Immature natural killer cell (primary cell): ENCODE measurements around the gene AKR1D1. TPM values are rescaled to one million over a fixed set of nuclear protein-coding genes. Genes with fewer than 3 reads are reported as not detected.
"Not testable (repeated sequence)": the region's sequence is repeated elsewhere in the genome, so short reads cannot be mapped to it uniquely, and the experiment has no call there.

Source experiments
- DNase-seq, 3 donors: peaks; one replicate each; pipeline ENCODE4 v3.0.0; 2022; ENCODE audit warnings: mixed read lengths in 1 of 3
- H3K27ac Mint-ChIP-seq, 6 donors: one replicate each; pipeline ENCODE4 v1.8.0; 2020; ENCODE audit warnings: mixed read lengths in 6 of 6, mild to moderate bottlenecking in 5 of 6, inconsistent platforms in 4 of 6, moderate library complexity in 3 of 6
- H3K27me3 Mint-ChIP-seq, 3 donors: one replicate each; pipeline ENCODE4 v1.8.0; 2020 to 2021; ENCODE audit warnings: low read depth in 3 of 3, mild to moderate bottlenecking in 3 of 3, mixed read lengths in 3 of 3, moderate library complexity in 3 of 3, inconsistent platforms in 1 of 3
- H3K36me3 Mint-ChIP-seq, 3 donors: one replicate each; pipeline ENCODE4 v1.8.0; 2020; ENCODE audit warnings: mixed read lengths in 3 of 3, inconsistent platforms in 2 of 3, mild to moderate bottlenecking in 2 of 3
- H3K4me1 Mint-ChIP-seq, 2 donors: one replicate each; pipeline ENCODE4 v1.8.0; 2020; ENCODE audit warnings: inconsistent platforms in 2 of 2, mild to moderate bottlenecking in 2 of 2, mixed read lengths in 2 of 2, moderate library complexity in 1 of 2
- H3K4me3 Mint-ChIP-seq, 5 donors: one replicate each; pipeline ENCODE4 v1.8.0; 2020; ENCODE audit warnings: mild to moderate bottlenecking in 5 of 5, mixed read lengths in 5 of 5, inconsistent platforms in 3 of 5, moderate library complexity in 3 of 5
- H3K9me3 Mint-ChIP-seq, 6 donors: one replicate each; pipeline ENCODE4 v1.8.0; 2020; ENCODE audit warnings: mild to moderate bottlenecking in 6 of 6, mixed read lengths in 6 of 6, inconsistent platforms in 4 of 6, moderate library complexity in 3 of 6
- polyA plus RNA-seq, 3 donors: library from polyadenylated mRNA; unstranded; fragments of 300-500 nt; fragmentation: Illumina TruSeq; gene quantifications; one replicate each; pipeline ENCODE4 v1.2.3, GENCODE V29; 2021

The AKR1D1 gene
- polyA plus RNA-seq, 3 donors from 2014 or later = not detected

DNA sequence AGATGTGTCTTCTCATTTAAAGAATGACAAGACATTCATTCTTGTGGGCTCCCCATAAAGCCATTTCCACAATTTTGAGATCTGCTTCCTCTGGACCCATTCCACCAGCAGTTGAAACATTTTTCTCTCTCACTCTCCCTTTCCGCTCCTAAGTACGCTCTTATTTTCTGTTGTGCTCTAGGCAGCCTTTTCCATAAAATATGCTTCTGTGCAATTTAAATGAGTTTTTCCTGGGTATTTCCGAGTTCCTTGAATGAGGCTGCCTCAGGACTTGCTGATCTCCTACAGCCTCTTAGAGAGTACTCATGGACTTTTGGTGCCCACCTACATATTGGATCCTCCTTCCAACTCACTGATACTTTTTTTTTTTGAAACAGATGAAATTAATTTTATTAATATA lies 23.6 kb upstream of the AKR1D1 start:
- Mint-ChIP-seq H3K4me1 (no peaks in the 10 kb centered on the region), H3K9me3 (peaks cover 0 to 10% (median 0%) of the 10 kb centered on the region in 6 donors), H3K27me3 (peaks cover 1 to 4% (median 3%) of the 10 kb centered on the region in 3 donors), H3K4me3 (no peak overlapping the region), H3K27ac (no peak overlapping the region), H3K36me3 (no peaks in the 10 kb centered on the region)
- no peak for DNase-seq

GRCh38 chr7:138055698-138056097 lies 20.6 kb upstream of the AKR1D1 start:
- not testable (repeated sequence) for DNase-seq, H3K4me3 Mint-ChIP-seq, H3K27ac Mint-ChIP-seq, H3K4me1 Mint-ChIP-seq, H3K36me3 Mint-ChIP-seq, H3K27me3 Mint-ChIP-seq
- H3K9me3 Mint-ChIP-seq = peaks cover 0 to 10% (median 0%) of the 10 kb centered on the region in 6 donors

- no peak overlapping the region for H3K27ac Mint-ChIP-seq
- H3K27me3 Mint-ChIP-seq = peaks cover 2 to 3% (median 3%) of the 10 kb centered on the region in 3 donors
- no peaks in the 10 kb centered on the region for H3K36me3 Mint-ChIP-seq
- no peaks in the 10 kb centered on the region for H3K4me1 Mint-ChIP-seq
- no peak overlapping the region for H3K4me3 Mint-ChIP-seq
- DNase-seq = no peak
- H3K9me3 Mint-ChIP-seq = no peaks in the 10 kb centered on the region
These were observed 12.9 kb upstream of the AKR1D1 start for GRCh38 chr7:138063400-138063799.

DNA sequence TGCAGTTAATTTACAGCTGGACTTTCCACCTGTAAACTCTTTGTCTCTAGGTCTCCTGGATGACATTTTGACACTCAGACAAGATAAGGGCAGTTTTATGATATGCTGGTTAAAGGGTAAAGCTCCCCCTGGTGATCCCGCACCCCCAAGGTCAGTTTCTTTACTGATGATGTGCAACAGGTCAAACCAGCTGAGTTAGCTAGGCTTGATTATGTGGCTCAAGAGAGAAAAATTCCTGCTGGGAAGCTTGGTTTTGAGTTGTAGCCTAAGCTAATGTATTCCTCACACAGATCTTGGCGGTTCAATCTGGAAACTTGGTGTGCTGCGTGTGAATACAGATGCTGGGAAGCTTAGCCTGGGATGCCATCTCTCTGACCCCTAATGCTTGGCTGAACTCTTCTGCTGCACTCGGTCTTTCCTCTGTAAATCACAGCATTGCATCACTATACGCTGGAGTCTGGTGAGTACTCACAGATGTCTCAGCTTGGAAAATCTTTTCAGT lies 11.4 kb upstream of the AKR1D1 start:
- Mint-ChIP-seq H3K27me3 (peaks cover 2 to 3% (median 3%) of the 10 kb centered on the region in 3 donors), H3K27ac (no peak overlapping the region), H3K36me3 (no peaks in the 10 kb centered on the region), H3K4me1 (no peaks in the 10 kb centered on the region), H3K9me3 (no peaks in the 10 kb centered on the region), H3K4me3 (no peak overlapping the region)
- DNase-seq = no peak

- no peaks in the 10 kb centered on the region for H3K9me3 Mint-ChIP-seq
- H3K27ac Mint-ChIP-seq = no peak overlapping the region
- peaks cover 0 to 3% (median 3%) of the 10 kb centered on the region in 3 donors for H3K27me3 Mint-ChIP-seq
- H3K4me1 Mint-ChIP-seq = no peaks in the 10 kb centered on the region
- no peak overlapping the region for H3K4me3 Mint-ChIP-seq
- H3K36me3 Mint-ChIP-seq = no peaks in the 10 kb centered on the region
- no peak for DNase-seq
These were observed 10.4 kb upstream of the AKR1D1 start for GRCh38 chr7:138065827-138066226.

DNA sequence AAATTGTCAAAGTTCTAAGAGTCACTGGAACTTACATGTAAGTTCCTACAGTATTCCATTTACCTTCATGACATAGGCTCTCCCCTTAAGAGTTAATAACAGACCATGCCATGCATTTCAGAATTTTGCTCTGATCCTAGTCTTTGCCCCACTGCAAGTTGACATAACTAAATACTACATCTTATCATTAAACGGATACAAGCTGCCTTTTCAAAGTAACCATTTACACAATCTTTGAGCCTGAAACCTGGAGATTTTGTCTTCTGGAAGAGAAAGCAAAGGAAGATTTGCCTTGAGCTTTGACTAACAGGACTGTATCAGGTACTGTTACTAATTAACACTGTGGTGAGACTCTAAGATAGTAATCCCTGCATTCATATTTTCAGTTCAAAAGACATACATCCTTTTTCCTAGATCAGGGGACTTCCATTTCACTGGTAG lies 9.3 kb upstream of the AKR1D1 start:
- Mint-ChIP-seq H3K27ac (no peak overlapping the region), H3K9me3 (no peaks in the 10 kb centered on the region), H3K4me1 (no peaks in the 10 kb centered on the region), H3K27me3 (peaks cover 0 to 3% (median 3%) of the 10 kb centered on the region in 3 donors), H3K4me3 (no peak overlapping the region), H3K36me3 (no peaks in the 10 kb centered on the region)
- no peak for DNase-seq

- Mint-ChIP-seq H3K4me3 (no peak overlapping the region), H3K27ac (no peak overlapping the region), H3K9me3 (no peaks in the 10 kb centered on the region), H3K4me1 (no peaks in the 10 kb centered on the region), H3K27me3 (peaks cover 0 to 3% (median 0%) of the 10 kb centered on the region in 3 donors), H3K36me3 (no peaks in the 10 kb centered on the region)
- no peak for DNase-seq
These were observed 8.5 kb upstream of the AKR1D1 start for GRCh38 chr7:138067774-138068173.

GRCh38 chr7:138070908-138071307 lies 5.4 kb upstream of the AKR1D1 start:
- Mint-ChIP-seq H3K36me3 (no peaks in the 10 kb centered on the region), H3K4me1 (no peaks in the 10 kb centered on the region), H3K4me3 (no peak overlapping the region), H3K27me3 (peaks cover 0 to 3% (median 0%) of the 10 kb centered on the region in 3 donors), H3K9me3 (peaks cover 0 to 2% (median under 1%) of the 10 kb centered on the region in 6 donors), H3K27ac (no peak overlapping the region)
- DNase-seq = no peak

DNA sequence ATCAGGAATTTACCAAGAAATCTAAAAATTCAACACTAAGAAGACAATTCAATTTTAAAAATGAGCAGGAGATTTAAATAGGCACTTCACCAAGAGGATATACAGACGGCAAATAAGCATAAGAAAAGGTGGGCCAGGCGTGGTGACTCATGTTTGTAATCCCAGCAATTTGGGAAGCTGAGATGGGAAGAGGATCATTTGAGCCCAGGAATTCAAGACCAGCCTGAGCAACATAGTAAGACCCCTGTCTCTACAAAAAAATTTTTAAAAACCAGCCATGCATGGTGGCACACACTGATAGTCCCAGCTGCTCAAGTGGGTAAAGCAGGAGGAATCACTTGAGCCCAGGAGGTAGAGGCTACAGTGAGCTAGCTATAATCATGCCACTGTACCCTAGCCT lies 3.5 kb upstream of the AKR1D1 start:
- Mint-ChIP-seq H3K4me1 (no peaks in the 10 kb centered on the region), H3K36me3 (no peaks in the 10 kb centered on the region), H3K4me3 (no peak overlapping the region), H3K27me3 (peaks cover 0 to 3% (median 1%) of the 10 kb centered on the region in 3 donors), H3K9me3 (peaks cover 0 to 2% (median under 1%) of the 10 kb centered on the region in 6 donors), H3K27ac (no peak overlapping the region)
- no peak for DNase-seq

GRCh38 chr7:138074121-138074520 lies 2.1 kb upstream of the AKR1D1 start:
- DNase-seq = no peak
- H3K27ac Mint-ChIP-seq = no peak overlapping the region
- peaks cover 0 to 1% (median 0%) of the 10 kb centered on the region in 3 donors for H3K27me3 Mint-ChIP-seq
- H3K36me3 Mint-ChIP-seq = no peaks in the 10 kb centered on the region
- peaks cover 0 to 2% (median under 1%) of the 10 kb centered on the region in 6 donors for H3K9me3 Mint-ChIP-seq
- no peaks in the 10 kb centered on the region for H3K4me1 Mint-ChIP-seq
- no peak overlapping the region for H3K4me3 Mint-ChIP-seq

DNA sequence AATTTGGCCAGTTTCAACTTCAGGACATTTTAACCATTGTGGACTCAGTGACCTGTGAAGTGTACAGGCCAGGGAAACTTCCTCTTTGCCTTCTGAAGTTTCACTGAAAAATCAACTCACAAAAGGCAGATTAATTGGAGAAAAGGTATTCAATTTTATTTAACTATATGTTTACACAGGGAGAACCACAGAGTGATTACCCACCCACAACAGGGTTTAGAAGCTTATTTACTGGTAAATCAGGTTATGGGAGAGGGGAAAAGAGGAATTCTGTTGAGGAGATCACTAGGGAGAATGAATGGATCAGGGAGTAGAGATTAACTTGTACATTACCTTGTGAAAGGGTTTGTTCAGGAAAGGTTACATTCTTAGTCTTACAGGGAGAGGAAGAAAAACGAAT lies 1.7 kb upstream of the AKR1D1 start:
- Mint-ChIP-seq H3K27me3 (peaks cover 0 to 1% (median 0%) of the 10 kb centered on the region in 3 donors), H3K27ac (no peak overlapping the region), H3K4me1 (no peaks in the 10 kb centered on the region), H3K36me3 (no peaks in the 10 kb centered on the region), H3K4me3 (no peak overlapping the region), H3K9me3 (peaks cover 0 to 2% (median under 1%) of the 10 kb centered on the region in 6 donors)
- no peak for DNase-seq

GRCh38 chr7:138075350-138075749 lies 909 bp upstream of the AKR1D1 start:
- Mint-ChIP-seq H3K4me1 (no peaks in the 10 kb centered on the region), H3K9me3 (peaks cover 0 to 2% (median under 1%) of the 10 kb centered on the region in 6 donors), H3K4me3 (no peak overlapping the region)

GRCh38 chr7:138075786-138076185 lies 473 bp upstream of the AKR1D1 start:
- H3K4me1 Mint-ChIP-seq, H3K27ac Mint-ChIP-seq, H3K9me3 Mint-ChIP-seq, H3K27me3 Mint-ChIP-seq, DNase-seq, H3K4me3 Mint-ChIP-seq, H3K36me3 Mint-ChIP-seq: not testable (repeated sequence)

More at GRCh38 chr7:138075350-138075749, 909 bp upstream of the AKR1D1 start:
- Mint-ChIP-seq H3K27me3 (peaks cover 0 to 1% (median 0%) of the 10 kb centered on the region in 3 donors), H3K27ac (no peak overlapping the region), H3K36me3 (no peaks in the 10 kb centered on the region)
- no peak for DNase-seq

- Mint-ChIP-seq H3K9me3 (peaks cover 0 to 2% (median under 1%) of the 10 kb centered on the region in 6 donors), H3K4me3 (no peak overlapping the region), H3K4me1 (no peaks in the 10 kb centered on the region), H3K36me3 (no peaks in the 10 kb centered on the region), H3K27ac (no peak overlapping the region), H3K27me3 (peaks cover 0 to 1% (median 0%) of the 10 kb centered on the region in 3 donors)
- DNase-seq = no peak
These were observed 1.6 kb downstream of the AKR1D1 start for GRCh38 chr7:138077809-138078208.

GRCh38 chr7:138079137-138079536 lies 2.9 kb downstream of the AKR1D1 start:
- H3K27me3 Mint-ChIP-seq = peaks cover 0 to 1% (median 0%) of the 10 kb centered on the region in 3 donors
- H3K4me1 Mint-ChIP-seq = no peaks in the 10 kb centered on the region
- H3K9me3 Mint-ChIP-seq = peaks cover 0 to 2% (median under 1%) of the 10 kb centered on the region in 6 donors
- DNase-seq = no peak
- H3K4me3 Mint-ChIP-seq = no peak overlapping the region
- H3K36me3 Mint-ChIP-seq = no peaks in the 10 kb centered on the region
- no peak overlapping the region for H3K27ac Mint-ChIP-seq
